PFSK-1 (cell line): ENCODE measurements around the gene TMPRSS11A.

Experiments used
- FOXP2 ChIP-seq: optimal IDR thresholded peaks from 2 replicates; pipeline ENCODE3; 2011; ENCODE audit warnings: borderline replicate concordance, control low read depth, inconsistent platforms; ENCODE audit not compliant: insufficient read depth; ENCODE audit errors: extremely low read length, extremely low read depth
- POLR2AphosphoS5 ChIP-seq: IDR thresholded peaks from 2 replicates; pipeline ENCODE4 v1.6.1; 2012; ENCODE audit warnings: low read depth, mild to moderate bottlenecking, control low read depth, low read length, moderate library complexity
- SIN3A ChIP-seq: IDR thresholded peaks from 2 replicates; pipeline ENCODE4 v1.6.1; 2012; ENCODE audit warnings: mild to moderate bottlenecking, low read length, moderate library complexity, borderline replicate concordance; ENCODE audit not compliant: insufficient read depth
- TAF1 ChIP-seq: IDR thresholded peaks from 2 replicates; pipeline ENCODE4 v1.6.1; 2012; ENCODE audit warnings: low read length, control low read depth, borderline replicate concordance; ENCODE audit not compliant: insufficient read depth
- TF ChIP-seq, protein P1 (sequence below), 2 experiments: IDR thresholded peaks; 2 replicates each; pipeline versions ENCODE4 v1.6.1 to v1.8.0; 2011 to 2012; ENCODE audit warnings: low read depth in 2 of 2, low read length in 2 of 2, control low read depth in 1 of 2, inconsistent platforms in 1 of 2, mild to moderate bottlenecking in 1 of 2, moderate library complexity in 1 of 2; ENCODE audit not compliant: insufficient read depth in 1 of 2

The TMPRSS11A gene

DNA sequence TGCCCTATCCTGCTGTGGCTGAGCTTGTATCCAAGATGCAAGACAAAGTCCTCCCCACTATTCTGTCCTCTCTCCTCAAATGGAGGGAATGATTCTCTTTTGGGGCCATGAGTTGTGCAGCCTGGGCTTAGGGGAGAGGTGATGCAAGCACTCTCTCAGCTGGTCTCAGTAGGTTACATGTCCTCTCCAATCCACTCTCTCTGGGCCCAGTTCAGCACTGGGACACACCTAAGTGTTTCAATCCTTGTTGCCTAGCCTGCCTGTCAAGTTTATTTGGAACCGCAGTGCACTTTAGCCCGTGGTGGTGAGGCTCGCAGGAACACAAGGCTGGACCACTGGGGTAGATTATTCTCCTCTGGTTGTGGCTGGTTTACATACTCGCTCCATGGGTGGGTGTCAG is 55.6 kb downstream of the TMPRSS11A start:
- TF ChIP-seq SIN3A (no peak), TAF1 (no peak), POLR2AphosphoS5 (no peak), FOXP2 (no peak)
- TF ChIP-seq, protein P1, sequence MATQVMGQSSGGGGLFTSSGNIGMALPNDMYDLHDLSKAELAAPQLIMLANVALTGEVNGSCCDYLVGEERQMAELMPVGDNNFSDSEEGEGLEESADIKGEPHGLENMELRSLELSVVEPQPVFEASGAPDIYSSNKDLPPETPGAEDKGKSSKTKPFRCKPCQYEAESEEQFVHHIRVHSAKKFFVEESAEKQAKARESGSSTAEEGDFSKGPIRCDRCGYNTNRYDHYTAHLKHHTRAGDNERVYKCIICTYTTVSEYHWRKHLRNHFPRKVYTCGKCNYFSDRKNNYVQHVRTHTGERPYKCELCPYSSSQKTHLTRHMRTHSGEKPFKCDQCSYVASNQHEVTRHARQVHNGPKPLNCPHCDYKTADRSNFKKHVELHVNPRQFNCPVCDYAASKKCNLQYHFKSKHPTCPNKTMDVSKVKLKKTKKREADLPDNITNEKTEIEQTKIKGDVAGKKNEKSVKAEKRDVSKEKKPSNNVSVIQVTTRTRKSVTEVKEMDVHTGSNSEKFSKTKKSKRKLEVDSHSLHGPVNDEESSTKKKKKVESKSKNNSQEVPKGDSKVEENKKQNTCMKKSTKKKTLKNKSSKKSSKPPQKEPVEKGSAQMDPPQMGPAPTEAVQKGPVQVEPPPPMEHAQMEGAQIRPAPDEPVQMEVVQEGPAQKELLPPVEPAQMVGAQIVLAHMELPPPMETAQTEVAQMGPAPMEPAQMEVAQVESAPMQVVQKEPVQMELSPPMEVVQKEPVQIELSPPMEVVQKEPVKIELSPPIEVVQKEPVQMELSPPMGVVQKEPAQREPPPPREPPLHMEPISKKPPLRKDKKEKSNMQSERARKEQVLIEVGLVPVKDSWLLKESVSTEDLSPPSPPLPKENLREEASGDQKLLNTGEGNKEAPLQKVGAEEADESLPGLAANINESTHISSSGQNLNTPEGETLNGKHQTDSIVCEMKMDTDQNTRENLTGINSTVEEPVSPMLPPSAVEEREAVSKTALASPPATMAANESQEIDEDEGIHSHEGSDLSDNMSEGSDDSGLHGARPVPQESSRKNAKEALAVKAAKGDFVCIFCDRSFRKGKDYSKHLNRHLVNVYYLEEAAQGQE (IDR thresholded peaks at IDR 0.05; ENCODE audit: insufficient read depth in 1 of 2, low read depth in 2 of 2, low read length in 2 of 2) = no peak

DNA sequence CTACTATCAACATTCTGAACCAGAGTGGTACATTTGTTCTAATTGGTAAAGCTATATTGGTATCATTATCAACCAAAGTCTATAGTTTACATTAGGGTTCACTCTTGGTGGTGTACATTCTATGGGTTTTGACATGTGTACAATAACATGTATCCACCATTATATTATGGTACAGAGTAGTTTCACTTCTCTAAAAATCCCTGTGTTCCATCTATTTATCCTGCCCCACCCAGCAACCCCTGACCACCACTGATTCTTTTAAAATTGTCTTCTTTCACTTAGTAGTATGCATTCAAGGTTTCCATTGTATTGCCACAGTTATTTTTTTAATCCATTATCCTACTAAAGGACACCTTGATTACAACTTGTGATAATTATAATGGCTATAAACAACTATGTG is 64.2 kb downstream of the TMPRSS11A start:
- no peak for TF ChIP-seq TAF1
- TF ChIP-seq SIN3A = no peak
- TF ChIP-seq POLR2AphosphoS5 = no peak
- TF ChIP-seq, protein P1 (IDR thresholded peaks at IDR 0.05; ENCODE audit: insufficient read depth in 1 of 2, low read depth in 2 of 2, low read length in 2 of 2) = no peak
- TF ChIP-seq FOXP2 = no peak

DNA sequence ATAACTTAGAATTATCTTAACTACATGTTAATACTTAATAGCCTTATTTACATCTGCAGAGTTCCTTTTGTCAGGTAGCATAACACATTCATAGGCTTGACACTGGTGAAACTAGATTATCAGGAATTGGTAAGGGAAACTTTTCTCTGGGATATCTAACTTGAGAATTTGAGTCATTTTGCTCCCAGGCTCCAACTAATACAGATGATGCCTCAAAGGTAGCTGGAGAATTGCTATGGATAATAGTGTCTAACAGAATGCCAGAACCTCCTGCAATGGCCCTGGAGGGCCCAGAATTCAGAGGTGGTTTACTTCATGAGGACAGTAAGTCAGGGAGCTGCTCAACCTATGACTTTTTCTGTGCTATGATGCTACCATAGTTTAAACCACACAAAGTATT is 65.6 kb downstream of the TMPRSS11A start:
- no peak for TF ChIP-seq SIN3A
- no peak for TF ChIP-seq TAF1
- no peak for TF ChIP-seq POLR2AphosphoS5
- TF ChIP-seq FOXP2 = no peak
- TF ChIP-seq, protein P1 (IDR thresholded peaks at IDR 0.05; ENCODE audit: insufficient read depth in 1 of 2, low read depth in 2 of 2, low read length in 2 of 2) = no peak

DNA sequence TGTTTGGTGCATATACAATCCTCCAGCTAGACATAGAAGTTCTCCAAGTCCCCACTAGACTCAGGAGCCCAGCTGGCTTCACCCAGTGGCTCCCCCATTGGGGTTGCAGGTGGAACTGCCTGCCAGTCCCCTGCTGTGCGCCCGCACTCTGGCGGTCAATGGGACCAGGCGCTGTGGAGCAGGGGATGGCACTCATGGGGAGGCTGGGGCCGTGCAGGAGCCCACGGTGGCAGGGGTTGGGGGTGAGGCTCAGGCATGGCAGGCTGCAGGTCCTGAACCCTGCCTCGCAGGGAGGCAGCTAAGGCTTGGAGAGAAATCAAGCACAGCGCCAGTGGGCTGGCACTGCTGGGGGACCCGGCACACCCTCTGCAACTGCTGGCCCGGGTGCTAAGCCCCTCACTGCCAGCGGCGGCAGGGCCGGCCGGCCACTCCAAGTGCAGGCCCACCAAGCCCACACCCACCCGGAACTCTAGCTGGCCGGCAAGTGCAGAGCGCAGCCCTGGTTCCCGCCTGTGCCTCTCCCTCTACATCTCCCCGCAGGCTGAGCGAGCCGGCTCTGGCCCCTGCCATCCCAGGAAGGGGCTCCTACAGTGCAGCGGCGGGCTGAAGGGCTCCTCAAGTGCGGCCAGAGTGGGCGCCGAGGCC is 66.8 kb downstream of the TMPRSS11A start:
- TF ChIP-seq, protein P1 (IDR thresholded peaks at IDR 0.05; ENCODE audit: insufficient read depth in 1 of 2, low read depth in 2 of 2, low read length in 2 of 2) = no peak
- TF ChIP-seq POLR2AphosphoS5 (no peak), TAF1 (no peak), SIN3A (no peak), FOXP2 (no peak)

DNA sequence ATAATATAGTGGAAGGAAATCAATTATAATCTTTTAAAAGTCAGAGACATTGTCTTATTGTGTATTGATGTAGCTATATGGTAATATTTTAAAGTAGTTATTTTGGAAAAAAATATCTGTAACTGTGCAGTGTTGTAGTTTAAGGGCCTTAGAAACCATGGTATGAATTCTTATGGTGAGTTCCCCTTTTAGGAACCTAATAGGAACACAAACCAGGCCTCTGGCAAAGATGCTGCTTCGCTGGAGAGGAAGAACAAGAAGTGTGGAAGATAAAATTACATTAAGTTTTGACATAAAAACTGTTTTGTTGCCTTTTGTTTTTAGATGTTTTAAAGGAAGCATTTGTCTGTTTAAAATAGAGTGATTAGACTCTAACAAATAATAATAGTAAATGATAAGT is 68.6 kb downstream of the TMPRSS11A start:
- no peak for TF ChIP-seq FOXP2
- no peak for TF ChIP-seq SIN3A
- TF ChIP-seq, protein P1 (IDR thresholded peaks at IDR 0.05; ENCODE audit: insufficient read depth in 1 of 2, low read depth in 2 of 2, low read length in 2 of 2) = no peak
- no peak for TF ChIP-seq POLR2AphosphoS5
- TF ChIP-seq TAF1 = no peak
